Activated CD8-positive, alpha-beta T cell treated with anti-CD3 and anti-CD28 coated beads for 36 hours (primary cell): Measurements from ENCODE around the gene DYSF. TPM values are rescaled to one million over a fixed set of nuclear protein-coding genes. Genes with fewer than 3 reads are reported as not detected.

ENCODE experiments used
- ATAC-seq: fragments of 200-7000 bp; cut with Tn5 transposase; one replicate; pipeline ENCODE4 v1.10.0; 2021; ENCODE audit warnings: mild to moderate bottlenecking, moderate library complexity
- CTCF ChIA-PET: fragments of 350-600 bp; sonication (Branson Sonifier 250); formaldehyde crosslinking; loops from one replicate; lab custom pipeline; 2021; ENCODE audit warnings: antibody characterized with exemption; lab: Charles Lee
- POLR2A ChIA-PET: fragments of 350-600 bp; sonication (Branson Sonifier 250); formaldehyde crosslinking; loops from one replicate; lab custom pipeline; 2021; ENCODE audit warnings: antibody characterized with exemption; lab: Charles Lee
- DNase-seq: peaks from one replicate; pipeline ENCODE4 v3.0.0-alpha.2; 2020
- H3K27ac Mint-ChIP-seq: one replicate; pipeline ENCODE4 v1.8.0; 2021; ENCODE audit warnings: mild to moderate bottlenecking, mixed read lengths
- H3K27me3 Mint-ChIP-seq: one replicate; pipeline ENCODE4 v1.8.0; 2021; ENCODE audit warnings: mixed read lengths
- H3K36me3 Mint-ChIP-seq: one replicate; pipeline ENCODE4 v1.8.0; 2021; ENCODE audit warnings: low read depth, mixed read lengths
- H3K4me1 Mint-ChIP-seq: one replicate; pipeline ENCODE4 v1.8.0; 2021; ENCODE audit warnings: low read depth, mixed read lengths
- H3K4me3 Mint-ChIP-seq: one replicate; pipeline ENCODE4 v1.8.0; 2021; ENCODE audit warnings: mild to moderate bottlenecking, moderate library complexity, mixed read lengths
- H3K9me3 Mint-ChIP-seq: one replicate; pipeline ENCODE4 v1.8.0; 2021; ENCODE audit warnings: mixed read lengths
- intact Hi-C: fragments of 100-400 bp; cut with micrococcal nuclease; formaldehyde crosslinking; loops from one replicate; pipeline ENCODE4 v1.10.0; 2022
- total RNA-seq, 2 experiments: library from RNA; stranded (reverse); gene quantifications; one replicate each; pipeline ENCODE4 v1.2.3, GENCODE V29; 2021
- TF ChIP-seq, protein P1 (sequence below): fragments of 200-600 bp; IDR thresholded peaks from one replicate; pipeline ENCODE4 v1.8.0; 2022; ENCODE audit warnings: antibody characterized with exemption, mild to moderate bottlenecking

The DYSF gene
- total RNA-seq, 2 experiments from 2014 or later: 3.5 to 3.8 TPM

- POLR2A ChIA-PET: no interaction called here
- no peak overlapping the region for H3K4me3 Mint-ChIP-seq
- no peaks in the 10 kb centered on the region for H3K36me3 Mint-ChIP-seq
- H3K27ac Mint-ChIP-seq: no peak overlapping the region
- peaks cover 9% of the 10 kb centered on the region for H3K27me3 Mint-ChIP-seq
- intact Hi-C loops: no loop called here
- H3K4me1 Mint-ChIP-seq: peaks cover 10% of the 10 kb centered on the region
- CTCF ChIA-PET: interaction anchor here (1.6 to 2.0 kb wide), 2 partner anchors 11 to 59 kb away, joined by 3 to 4 read pairs; no protein-coding TSS in a partner anchor
- H3K9me3 Mint-ChIP-seq: no peaks in the 10 kb centered on the region
- TF ChIP-seq, protein P1, sequence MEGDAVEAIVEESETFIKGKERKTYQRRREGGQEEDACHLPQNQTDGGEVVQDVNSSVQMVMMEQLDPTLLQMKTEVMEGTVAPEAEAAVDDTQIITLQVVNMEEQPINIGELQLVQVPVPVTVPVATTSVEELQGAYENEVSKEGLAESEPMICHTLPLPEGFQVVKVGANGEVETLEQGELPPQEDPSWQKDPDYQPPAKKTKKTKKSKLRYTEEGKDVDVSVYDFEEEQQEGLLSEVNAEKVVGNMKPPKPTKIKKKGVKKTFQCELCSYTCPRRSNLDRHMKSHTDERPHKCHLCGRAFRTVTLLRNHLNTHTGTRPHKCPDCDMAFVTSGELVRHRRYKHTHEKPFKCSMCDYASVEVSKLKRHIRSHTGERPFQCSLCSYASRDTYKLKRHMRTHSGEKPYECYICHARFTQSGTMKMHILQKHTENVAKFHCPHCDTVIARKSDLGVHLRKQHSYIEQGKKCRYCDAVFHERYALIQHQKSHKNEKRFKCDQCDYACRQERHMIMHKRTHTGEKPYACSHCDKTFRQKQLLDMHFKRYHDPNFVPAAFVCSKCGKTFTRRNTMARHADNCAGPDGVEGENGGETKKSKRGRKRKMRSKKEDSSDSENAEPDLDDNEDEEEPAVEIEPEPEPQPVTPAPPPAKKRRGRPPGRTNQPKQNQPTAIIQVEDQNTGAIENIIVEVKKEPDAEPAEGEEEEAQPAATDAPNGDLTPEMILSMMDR: no peak
- ATAC-seq (no peak), DNase-seq (no peak)
These were observed 151.8 kb downstream of the DYSF start for GRCh38 chr2:71605173-71605641.

- ATAC-seq: no peak
- H3K9me3 Mint-ChIP-seq: no peaks in the 10 kb centered on the region
- H3K27me3 Mint-ChIP-seq: peaks cover 9% of the 10 kb centered on the region
- no peak overlapping the region for H3K27ac Mint-ChIP-seq
- intact Hi-C loops: no loop called here
- ChIA-PET CTCF (no interaction called here), POLR2A (no interaction called here)
- H3K36me3 Mint-ChIP-seq: no peaks in the 10 kb centered on the region
- no peak overlapping the region for H3K4me3 Mint-ChIP-seq
- TF ChIP-seq, protein P1: no peak
- H3K4me1 Mint-ChIP-seq: peaks cover 10% of the 10 kb centered on the region
- DNase-seq: no peak
These were observed 152.4 kb downstream of the DYSF start for GRCh38 chr2:71605781-71606241.

GRCh38 chr2:71606244-71606643 lies 152.9 kb downstream of the DYSF start:
- Mint-ChIP-seq H3K27ac (no peak overlapping the region), H3K4me3 (no peak overlapping the region), H3K36me3 (no peaks in the 10 kb centered on the region), H3K27me3 (peaks cover 9% of the 10 kb centered on the region), H3K9me3 (no peaks in the 10 kb centered on the region), H3K4me1 (peaks cover 10% of the 10 kb centered on the region)
- TF ChIP-seq, protein P1: no peak
- DNase-seq (no peak), ATAC-seq (no peak)
- ChIA-PET POLR2A (no interaction called here), CTCF (no interaction called here)
- intact Hi-C loops: no loop called here

GRCh38 chr2:71607151-71607889 lies 154.0 kb downstream of the DYSF start:
- CTCF ChIA-PET: no interaction called here
- POLR2A ChIA-PET: no interaction called here

GRCh38 chr2:71608034-71608433 lies 154.7 kb downstream of the DYSF start:
- peaks cover 6% of the 10 kb centered on the region for H3K4me1 Mint-ChIP-seq

More at GRCh38 chr2:71607151-71607889, 154.0 kb downstream of the DYSF start:
- TF ChIP-seq, protein P1: no peak
- Mint-ChIP-seq H3K9me3 (no peaks in the 10 kb centered on the region), H3K27ac (no peak overlapping the region), H3K4me1 (peaks cover 10% of the 10 kb centered on the region), H3K36me3 (no peaks in the 10 kb centered on the region), H3K4me3 (no peak overlapping the region), H3K27me3 (peaks cover 9% of the 10 kb centered on the region)
- ATAC-seq (no peak), DNase-seq (no peak)
- intact Hi-C loops: no loop called here

More at GRCh38 chr2:71608034-71608433, 154.7 kb downstream of the DYSF start:
- H3K36me3 Mint-ChIP-seq: no peaks in the 10 kb centered on the region
- TF ChIP-seq, protein P1: no peak
- ChIA-PET POLR2A (no interaction called here), CTCF (no interaction called here)
- no peak for DNase-seq
- no peak for ATAC-seq
- H3K9me3 Mint-ChIP-seq: no peaks in the 10 kb centered on the region
- H3K27me3 Mint-ChIP-seq: peaks cover 9% of the 10 kb centered on the region
- no peak overlapping the region for H3K4me3 Mint-ChIP-seq
- intact Hi-C loops: no loop called here
- no peak overlapping the region for H3K27ac Mint-ChIP-seq
